MG63 (cell line): ENCODE results near the gene MYORG. TPM values are rescaled to one million over a fixed set of nuclear protein-coding genes. Genes with fewer than 3 reads are reported as not detected.
"Not testable (repeated sequence)": the region's sequence is repeated elsewhere in the genome, so short reads cannot be mapped to it uniquely, and the experiment has no call there.

Experiments
- DNase-seq: peaks from one replicate; pipeline ENCODE4 v3.0.0-alpha.2; 2020
- H3K27me3 ChIP-seq: fragments of 250-450 bp; sonication (Bioruptor Pico); 2 replicates; pipeline ENCODE4 v1.5.1; 2020; ENCODE audit warnings: mild to moderate bottlenecking, moderate library complexity
- H3K36me3 ChIP-seq: fragments of 250-450 bp; sonication (Bioruptor Pico); 2 replicates; pipeline ENCODE4 v1.5.1; 2020; ENCODE audit warnings: mild to moderate bottlenecking, moderate library complexity
- H3K4me3 ChIP-seq: fragments of 250-450 bp; sonication (Bioruptor Pico); 2 replicates; pipeline ENCODE4 v1.5.1; 2020; ENCODE audit warnings: mild to moderate bottlenecking, moderate library complexity
- H3K9me3 ChIP-seq: fragments of 250-450 bp; sonication (Bioruptor Pico); 2 replicates; pipeline ENCODE4 v1.5.1; 2020; ENCODE audit warnings: mild to moderate bottlenecking, moderate library complexity
- total RNA-seq: library from RNA; depleted of rRNA; stranded (reverse); fragments of >200 nt; shearing (Covaris generic); gene quantifications from 2 replicates; pipeline ENCODE4 v1.2.3, GENCODE V29; 2014; ENCODE audit warnings: low replicate concordance

The MYORG gene
- total RNA-seq, 1 experiment from 2014 or later, result 0.23 TPM

DNA sequence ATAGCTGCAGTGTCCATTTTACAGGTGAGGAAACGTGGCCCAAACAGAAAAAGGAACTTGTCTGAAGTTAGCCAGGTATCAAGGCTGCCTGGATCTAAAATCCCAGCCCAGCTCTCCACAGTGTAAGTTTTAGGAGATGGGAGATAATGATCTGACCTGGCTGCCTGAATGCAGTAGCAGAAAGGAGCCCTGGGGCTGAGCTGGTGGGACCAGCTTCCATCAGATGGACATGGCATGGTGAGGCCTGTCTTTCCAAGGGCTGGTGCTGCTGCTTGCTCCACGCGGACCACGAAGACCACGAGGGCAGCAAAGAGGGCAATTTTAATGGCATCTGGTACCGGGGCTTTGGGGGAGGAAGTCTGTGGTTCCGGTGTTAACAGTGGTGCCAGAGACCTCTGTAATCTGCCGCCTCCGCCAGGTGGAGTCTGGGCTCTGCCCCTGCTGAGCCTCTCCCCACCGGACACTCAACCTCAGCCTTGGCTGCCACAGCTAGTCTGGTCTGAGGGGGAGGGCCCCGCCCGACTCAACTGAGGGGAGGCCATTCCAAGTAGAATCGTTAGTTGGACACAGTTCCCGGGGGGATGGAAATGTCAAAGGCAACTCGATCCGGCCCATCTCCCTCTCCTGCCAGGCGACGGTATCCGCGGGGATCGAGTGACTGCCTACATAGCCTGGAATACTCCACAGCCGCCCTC lies 650 bp downstream of the MYORG start:
- no peaks in the 10 kb centered on the region for H3K27me3 ChIP-seq
- H3K36me3 ChIP-seq, result no peaks in the 10 kb centered on the region

GRCh38 chr9:34374905-34375552 lies 1.7 kb downstream of the MYORG start:
- H3K4me3 ChIP-seq, result no peak overlapping the region
- H3K27me3 ChIP-seq, result no peaks in the 10 kb centered on the region
- H3K36me3 ChIP-seq, result no peaks in the 10 kb centered on the region
- no peaks in the 10 kb centered on the region for H3K9me3 ChIP-seq
- no peak for DNase-seq

More for the DNA sequence above, 650 bp downstream of the MYORG start:
- H3K4me3 ChIP-seq, result peak overlapping the region; percentile 54
- no peaks in the 10 kb centered on the region for H3K9me3 ChIP-seq
- DNase-seq, result no peak

DNA sequence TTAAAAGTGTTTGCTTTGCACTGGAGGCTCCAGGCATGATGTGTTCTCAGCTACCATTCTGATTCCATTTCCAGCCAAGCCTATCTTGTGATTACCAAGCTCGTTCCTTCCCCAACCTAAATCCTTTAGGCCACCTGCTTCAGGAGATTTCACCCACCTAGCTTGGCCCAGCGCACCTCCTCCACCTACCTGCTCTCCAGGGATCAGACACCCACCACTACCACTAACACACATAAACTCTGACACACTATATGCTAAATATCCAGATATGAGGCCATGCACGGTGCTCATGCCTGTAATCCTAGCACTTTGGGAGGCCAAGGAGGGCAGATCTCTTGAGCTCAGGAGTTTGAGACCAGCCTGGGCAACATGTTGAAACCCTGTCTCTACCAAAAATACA lies 2.4 kb downstream of the MYORG start:
- H3K4me3 ChIP-seq, result no peak overlapping the region
- no peak for DNase-seq
- H3K36me3 ChIP-seq, result no peaks in the 10 kb centered on the region
- no peaks in the 10 kb centered on the region for H3K27me3 ChIP-seq
- H3K9me3 ChIP-seq, result no peaks in the 10 kb centered on the region

GRCh38 chr9:34373749-34374148 lies 2.9 kb downstream of the MYORG start:
- H3K4me3 ChIP-seq, result no peak overlapping the region
- no peaks in the 10 kb centered on the region for H3K36me3 ChIP-seq
- H3K27me3 ChIP-seq, result no peaks in the 10 kb centered on the region
- H3K9me3 ChIP-seq, result no peaks in the 10 kb centered on the region
- no peak for DNase-seq

GRCh38 chr9:34372467-34373011 lies 4.2 kb downstream of the MYORG start:
- Histone ChIP-seq H3K36me3 (no peaks in the 10 kb centered on the region), H3K27me3 (no peaks in the 10 kb centered on the region), H3K9me3 (no peaks in the 10 kb centered on the region), H3K4me3 (no peak overlapping the region)
- DNase-seq, result no peak

DNA sequence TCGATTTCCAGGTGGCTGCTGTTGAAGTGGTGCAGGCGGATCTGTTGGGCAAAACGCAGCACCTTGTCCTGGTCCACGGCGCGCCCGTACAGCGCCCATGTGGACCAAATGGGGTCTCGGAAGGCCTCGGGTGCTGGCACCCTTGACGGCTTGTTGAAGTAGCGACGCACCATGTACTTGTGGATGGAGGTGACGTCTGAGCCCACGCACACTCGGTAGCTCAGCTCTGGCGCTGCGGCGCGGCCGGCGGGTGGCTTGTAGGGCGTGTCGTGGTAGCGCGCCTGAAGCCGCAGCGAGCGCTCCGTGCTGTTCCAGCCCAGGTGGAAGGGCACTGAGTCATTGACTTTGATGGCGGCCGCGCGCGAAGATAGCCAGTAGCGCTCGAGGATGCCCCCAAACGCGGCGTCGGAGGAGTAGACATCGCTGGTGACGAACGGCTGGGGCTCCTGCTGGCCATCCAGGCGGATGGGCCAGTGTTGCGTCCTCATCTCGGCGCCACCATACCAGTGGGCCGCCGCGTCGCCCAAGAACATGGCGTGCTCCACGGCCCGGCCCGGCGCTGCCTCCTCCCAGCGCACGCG lies 4.7 kb downstream of the MYORG start:
- DNase-seq, result no peak
- Histone ChIP-seq H3K27me3 (no peaks in the 10 kb centered on the region), H3K9me3 (no peaks in the 10 kb centered on the region), H3K4me3 (no peak overlapping the region), H3K36me3 (no peaks in the 10 kb centered on the region)

- Histone ChIP-seq H3K27me3 (no peaks in the 10 kb centered on the region), H3K36me3 (no peaks in the 10 kb centered on the region), H3K4me3 (no peak overlapping the region), H3K9me3 (no peaks in the 10 kb centered on the region)
- no peak for DNase-seq
Measured at GRCh38 chr9:34370970-34371880, 5.5 kb downstream of the MYORG start.

GRCh38 chr9:34370335-34370969 lies 6.2 kb downstream of the MYORG start:
- Histone ChIP-seq H3K9me3 (no peaks in the 10 kb centered on the region), H3K4me3 (no peak overlapping the region), H3K36me3 (no peaks in the 10 kb centered on the region), H3K27me3 (no peaks in the 10 kb centered on the region)
- no peak for DNase-seq

DNA sequence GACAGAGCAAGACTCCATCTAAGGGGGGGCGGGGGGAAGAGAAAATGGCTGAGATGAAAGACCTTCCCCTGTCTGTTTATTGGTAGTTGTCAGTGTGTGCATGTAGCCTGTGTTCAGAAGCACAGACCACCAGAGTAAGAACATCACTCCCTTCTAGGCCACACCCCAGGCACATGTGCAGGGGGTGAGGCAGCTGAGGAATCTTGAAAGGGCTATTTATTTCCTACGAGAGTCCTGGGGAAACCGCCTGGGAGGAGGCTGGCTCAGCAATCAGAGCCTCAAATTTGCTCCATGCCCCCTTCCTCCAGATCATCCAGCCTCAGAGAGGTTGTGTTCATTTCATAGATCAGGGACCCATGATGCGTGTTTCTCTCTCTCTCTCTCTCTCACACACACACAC lies 7.1 kb downstream of the MYORG start:
- Histone ChIP-seq H3K36me3 (no peaks in the 10 kb centered on the region), H3K9me3 (no peaks in the 10 kb centered on the region), H3K27me3 (no peaks in the 10 kb centered on the region), H3K4me3 (no peak overlapping the region)
- no peak for DNase-seq

GRCh38 chr9:34368796-34369195 lies 7.9 kb downstream of the MYORG start:
- not testable (repeated sequence) for H3K36me3 ChIP-seq, H3K9me3 ChIP-seq, DNase-seq, H3K4me3 ChIP-seq, H3K27me3 ChIP-seq

GRCh38 chr9:34367751-34368410 lies 8.8 kb downstream of the MYORG start:
- not testable (repeated sequence) for DNase-seq, H3K9me3 ChIP-seq, H3K27me3 ChIP-seq, H3K36me3 ChIP-seq, H3K4me3 ChIP-seq

DNA sequence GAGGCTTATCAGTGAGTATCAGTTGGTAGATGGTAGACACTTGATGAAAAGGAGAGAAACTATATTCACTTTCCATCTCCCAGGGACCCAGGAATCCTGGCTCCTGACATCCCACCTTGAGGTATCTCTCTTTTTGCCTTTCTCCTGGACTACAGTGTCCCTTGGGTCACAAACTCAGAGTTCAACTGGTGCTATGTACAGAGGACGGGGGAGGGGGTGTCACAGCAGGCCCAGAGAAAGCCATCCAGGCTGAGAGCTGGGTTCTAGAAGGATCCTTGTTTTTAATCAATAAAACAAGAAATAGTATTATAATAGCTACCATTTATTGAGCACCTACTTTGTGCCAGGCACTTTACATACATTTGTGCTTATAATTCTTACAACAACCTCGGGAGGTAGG lies 10.3 kb downstream of the MYORG start:
- no peaks in the 10 kb centered on the region for H3K36me3 ChIP-seq
- H3K4me3 ChIP-seq, result no peak overlapping the region
- H3K9me3 ChIP-seq, result no peaks in the 10 kb centered on the region
- DNase-seq, result no peak
- H3K27me3 ChIP-seq, result no peaks in the 10 kb centered on the region

- no peak for DNase-seq
- H3K27me3 ChIP-seq, result no peaks in the 10 kb centered on the region
- H3K9me3 ChIP-seq, result no peaks in the 10 kb centered on the region
- H3K36me3 ChIP-seq, result no peaks in the 10 kb centered on the region
- no peak overlapping the region for H3K4me3 ChIP-seq
Measured at GRCh38 chr9:34365282-34365681, 11.4 kb downstream of the MYORG start.

- H3K9me3 ChIP-seq, result no peaks in the 10 kb centered on the region
- H3K27me3 ChIP-seq, result no peaks in the 10 kb centered on the region
- no peak for DNase-seq
- no peak overlapping the region for H3K4me3 ChIP-seq
- no peaks in the 10 kb centered on the region for H3K36me3 ChIP-seq
Measured at GRCh38 chr9:34363619-34364351, 12.9 kb downstream of the MYORG start.

DNA sequence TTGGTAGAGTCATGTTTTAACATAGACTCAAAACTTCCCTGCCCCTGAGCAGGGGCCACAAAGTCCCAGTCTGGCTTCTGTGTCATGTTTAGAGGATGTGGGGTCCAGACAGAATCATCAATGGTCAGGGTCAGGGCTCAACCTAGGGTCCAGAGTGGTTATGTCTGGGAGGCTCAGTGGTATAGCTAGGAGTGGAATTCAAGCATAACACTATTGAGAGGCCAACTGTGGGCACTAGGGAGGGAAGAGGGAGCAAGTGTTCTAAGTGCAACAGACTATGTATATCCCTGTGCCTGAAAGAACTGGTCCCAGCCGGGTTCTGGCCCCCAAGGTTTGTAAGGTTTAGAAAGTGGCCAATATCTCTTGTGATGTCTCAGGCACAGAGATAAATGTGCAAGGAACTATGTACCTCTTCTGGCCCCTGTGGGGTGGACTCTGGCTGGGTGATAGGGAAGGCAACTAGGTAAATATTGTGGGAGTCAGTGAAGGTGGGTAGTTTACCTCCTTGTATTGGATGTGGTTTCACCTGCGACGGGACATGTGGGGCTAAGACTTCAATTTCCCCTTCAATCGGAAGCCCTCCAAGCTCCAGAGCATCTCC lies 14.0 kb downstream of the MYORG start:
- DNase-seq, result no peak
- Histone ChIP-seq H3K27me3 (no peaks in the 10 kb centered on the region), H3K9me3 (no peaks in the 10 kb centered on the region), H3K4me3 (no peak overlapping the region), H3K36me3 (no peaks in the 10 kb centered on the region)
